GM23338 (cell line): ENCODE results near the gene CDCP1. TPM values are rescaled to one million over a fixed set of nuclear protein-coding genes. Genes with fewer than 3 reads are reported as not detected.

Source experiments
- ATAC-seq: fragments of 200-7000 bp; cut with Tn5 transposase; 3 replicates; pipeline ENCODE4 v1.9.1; 2020
- DNase-seq: peaks from one replicate; pipeline ENCODE4 v3.0.0-alpha.2; 2015; ENCODE audit warnings: low spot score
- H2AFZ ChIP-seq: fragments of 200-600 bp; sonication (generic); 2 replicates; pipeline ENCODE4 v1.8.0; 2016; ENCODE audit warnings: antibody characterized with exemption, mild to moderate bottlenecking, moderate library complexity
- H3F3A ChIP-seq: fragments of 200-600 bp; sonication (generic); replicated peaks from 2 replicates; pipeline ENCODE4 v1.8.0; 2017; ENCODE audit warnings: antibody characterized with exemption, mixed run types, low read depth
- H3K27ac ChIP-seq: fragments of 200-600 bp; sonication (generic); 2 replicates; pipeline ENCODE4 v1.6.1; 2016; ENCODE audit warnings: low read depth
- H3K27me3 ChIP-seq: fragments of 200-600 bp; sonication (generic); 2 replicates; pipeline ENCODE4 v1.8.0; 2016; ENCODE audit warnings: mild to moderate bottlenecking, mixed run types, moderate library complexity; ENCODE audit not compliant: insufficient read depth
- H3K36me3 ChIP-seq: fragments of 200-600 bp; sonication (generic); 2 replicates; pipeline ENCODE4 v1.8.0; 2016; ENCODE audit warnings: mild to moderate bottlenecking; ENCODE audit not compliant: insufficient read depth
- H3K4me1 ChIP-seq: fragments of 200-600 bp; sonication (generic); 2 replicates; pipeline ENCODE4 v1.8.0; 2016; ENCODE audit warnings: mild to moderate bottlenecking, moderate library complexity; ENCODE audit not compliant: insufficient read depth
- H3K4me2 ChIP-seq: fragments of 200-600 bp; sonication (generic); 2 replicates; pipeline ENCODE4 v1.7.1; 2017; ENCODE audit warnings: mixed run types
- H3K4me3 ChIP-seq: fragments of 200-600 bp; sonication (generic); 2 replicates; pipeline ENCODE4 v1.6.1; 2016; ENCODE audit warnings: mixed run types
- H3K79me2 ChIP-seq: fragments of 200-600 bp; sonication (generic); replicated peaks from 2 replicates; pipeline ENCODE4 v1.8.0; 2017; ENCODE audit warnings: mild to moderate bottlenecking; ENCODE audit not compliant: insufficient read depth
- H3K9me2 ChIP-seq: fragments of 200-600 bp; sonication (generic); 2 replicates; pipeline ENCODE4 v1.8.0; 2017; ENCODE audit not compliant: insufficient read depth
- H4K20me1 ChIP-seq: fragments of 200-600 bp; sonication (generic); replicated peaks from 2 replicates; pipeline ENCODE4 v1.8.0; 2017; ENCODE audit warnings: mild to moderate bottlenecking; ENCODE audit not compliant: insufficient read depth
- H3K27ac Mint-ChIP-seq: 2 replicates; pipeline ENCODE4 v1.8.0; 2020; ENCODE audit warnings: inconsistent platforms, mild to moderate bottlenecking, moderate library complexity, mixed read lengths
- H3K27me3 Mint-ChIP-seq: 3 replicates; pipeline ENCODE4 v1.8.0; 2022; ENCODE audit warnings: low read depth, mild to moderate bottlenecking, moderate library complexity, mixed read lengths, inconsistent platforms; ENCODE audit not compliant: insufficient read depth, poor library complexity
- H3K36me3 Mint-ChIP-seq: 3 replicates; pipeline ENCODE4 v1.8.0; 2021; ENCODE audit warnings: low read depth, mild to moderate bottlenecking, inconsistent platforms, moderate library complexity, mixed read lengths
- H3K4me1 Mint-ChIP-seq: 3 replicates; pipeline ENCODE4 v1.8.0; 2020; ENCODE audit warnings: mild to moderate bottlenecking, inconsistent platforms, mixed read lengths
- H3K4me3 Mint-ChIP-seq: 3 replicates; pipeline ENCODE4 v1.8.0; 2021; ENCODE audit warnings: moderate library complexity, mild to moderate bottlenecking, inconsistent platforms, mixed read lengths
- H3K9me3 Mint-ChIP-seq: 3 replicates; pipeline ENCODE4 v1.8.0; 2020; ENCODE audit warnings: moderate library complexity, mild to moderate bottlenecking, inconsistent platforms, mixed read lengths
- EZH2 ChIP-seq: fragments of 200-600 bp; sonication (generic); IDR thresholded peaks from one replicate; pipeline ENCODE4 v1.8.0; 2017; ENCODE audit warnings: antibody characterized with exemption, mild to moderate bottlenecking, low read depth; ENCODE audit not compliant: unreplicated experiment
- EZH2phosphoT487 ChIP-seq: fragments of 200-600 bp; sonication (generic); IDR thresholded peaks from one replicate; pipeline ENCODE4 v1.8.1; 2018; ENCODE audit warnings: antibody characterized with exemption; ENCODE audit not compliant: unreplicated experiment
- POLR2AphosphoS5 ChIP-seq: IDR thresholded peaks from 2 replicates; pipeline ENCODE4 v1.6.1; 2016; ENCODE audit warnings: antibody characterized with exemption, low read depth
- STAT1 ChIP-seq: IDR thresholded peaks from one replicate; pipeline ENCODE4 v1.6.1; 2016; ENCODE audit warnings: antibody characterized with exemption; ENCODE audit not compliant: unreplicated experiment
- ZNF462 ChIP-seq: fragments of 250-450 bp; sonication (Bioruptor Pico); IDR thresholded peaks from 2 replicates; pipeline ENCODE4 v1.5.0; 2020; ENCODE audit warnings: mild to moderate bottlenecking, moderate library complexity
- polyA plus RNA-seq: library from polyadenylated mRNA; unstranded; fragments of >200 nt; fragmentation: Nextera tagmentation; extraction: Ambion mirVana; gene quantifications from 2 replicates; pipeline ENCODE4 v1.2.1, GENCODE V29; 2016
- total RNA-seq: library from RNA; depleted of rRNA; stranded (reverse); fragments of >200 nt; shearing (Covaris generic); gene quantifications from 2 replicates; pipeline ENCODE4 v1.2.3, GENCODE V29; 2014
- TF ChIP-seq, protein P1 (sequence below): IDR thresholded peaks from 2 replicates; pipeline ENCODE4 v1.6.1; 2016; ENCODE audit warnings: antibody characterized with exemption

CDCP1 gene
- total and polyA plus RNA-seq, 2 experiments from 2014 or later, result 7.7 to 20.1 TPM

GRCh38 chr3:45049807-45050206, 96.4 kb downstream of the CDCP1 start:
- Mint-ChIP-seq H3K27me3 (peaks cover 12% of the 10 kb centered on the region), H3K9me3 (no peaks in the 10 kb centered on the region)

More at GRCh38 chr3:45049807-45050206, 96.4 kb downstream of the CDCP1 start:
- Histone ChIP-seq H3K4me3 (no peak overlapping the region), H3K36me3 (no peaks in the 10 kb centered on the region), H4K20me1 (no peaks in the 10 kb centered on the region; the same call in 1 of the 2 replicates), H3K9me2 (no peaks in the 10 kb centered on the region), H3K27me3 (peaks cover 4% of the 10 kb centered on the region), H2AFZ (no peak overlapping the region), H3K79me2 (no peaks in the 10 kb centered on the region), H3K27ac (no peak overlapping the region), H3K4me1 (no peaks in the 10 kb centered on the region; the same call in 1 of the 2 replicates), H3F3A (no peaks in the 10 kb centered on the region), H3K4me2 (no peak overlapping the region)
- Mint-ChIP-seq H3K36me3 (no peaks in the 10 kb centered on the region), H3K27ac (no peak overlapping the region), H3K4me3 (no peak overlapping the region), H3K4me1 (peaks cover 8% of the 10 kb centered on the region; the same call in 2 of the 3 replicates)
- ATAC-seq (no peak), DNase-seq (no peak)
- TF ChIP-seq STAT1 (no peak), EZH2phosphoT487 (no peak), EZH2 (no peak), ZNF462 (CRISPR knock-in tag) (no peak), POLR2AphosphoS5 (no peak)
- TF ChIP-seq, protein P1, sequence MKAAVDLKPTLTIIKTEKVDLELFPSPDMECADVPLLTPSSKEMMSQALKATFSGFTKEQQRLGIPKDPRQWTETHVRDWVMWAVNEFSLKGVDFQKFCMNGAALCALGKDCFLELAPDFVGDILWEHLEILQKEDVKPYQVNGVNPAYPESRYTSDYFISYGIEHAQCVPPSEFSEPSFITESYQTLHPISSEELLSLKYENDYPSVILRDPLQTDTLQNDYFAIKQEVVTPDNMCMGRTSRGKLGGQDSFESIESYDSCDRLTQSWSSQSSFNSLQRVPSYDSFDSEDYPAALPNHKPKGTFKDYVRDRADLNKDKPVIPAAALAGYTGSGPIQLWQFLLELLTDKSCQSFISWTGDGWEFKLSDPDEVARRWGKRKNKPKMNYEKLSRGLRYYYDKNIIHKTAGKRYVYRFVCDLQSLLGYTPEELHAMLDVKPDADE, result no peak
